GM19397 (cell line): Measurements from ENCODE around the gene SPDYE3.
"Not testable (repeated sequence)": the region's sequence is repeated elsewhere in the genome, so short reads cannot be mapped to it uniquely, and the experiment has no call there.

Source experiments
- ATAC-seq: cut with Tn5 transposase; IDR thresholded peaks from one replicate; pipeline ENCODE4 v1.9.1; 2021; ENCODE audit warnings: mild to moderate bottlenecking, moderate library complexity; ENCODE audit not compliant: unreplicated experiment

Gene SPDYE3

GRCh38 chr7:100287191-100287969 is 20.1 kb upstream of the SPDYE3 start:
- not testable (repeated sequence) for ATAC-seq

- not testable (repeated sequence) for ATAC-seq
Measured at GRCh38 chr7:100288258-100288657, 19.2 kb upstream of the SPDYE3 start.

GRCh38 chr7:100292162-100292561 is 15.3 kb upstream of the SPDYE3 start:
- ATAC-seq = not testable (repeated sequence)

- ATAC-seq = not testable (repeated sequence)
Measured at GRCh38 chr7:100295269-100295668, 12.2 kb upstream of the SPDYE3 start.

GRCh38 chr7:100297852-100298631 is 9.5 kb upstream of the SPDYE3 start:
- not testable (repeated sequence) for ATAC-seq

GRCh38 chr7:100298632-100298895 is 8.9 kb upstream of the SPDYE3 start:
- not testable (repeated sequence) for ATAC-seq

- not testable (repeated sequence) for ATAC-seq
Measured at GRCh38 chr7:100304526-100304925, 3.0 kb upstream of the SPDYE3 start.

- ATAC-seq = not testable (repeated sequence)
Measured at GRCh38 chr7:100318329-100318728, 10.8 kb downstream of the SPDYE3 start.

GRCh38 chr7:100321648-100322047 is 14.1 kb downstream of the SPDYE3 start:
- ATAC-seq = not testable (repeated sequence)

- not testable (repeated sequence) for ATAC-seq
Measured at GRCh38 chr7:100324194-100324593, 16.7 kb downstream of the SPDYE3 start.

- not testable (repeated sequence) for ATAC-seq
Measured at GRCh38 chr7:100325671-100326070, 18.2 kb downstream of the SPDYE3 start.

GRCh38 chr7:100326914-100327313 is 19.4 kb downstream of the SPDYE3 start:
- ATAC-seq = not testable (repeated sequence)

GRCh38 chr7:100335566-100336466 is 28.3 kb downstream of the SPDYE3 start:
- ATAC-seq = peak; percentile 95

- not testable (repeated sequence) for ATAC-seq
Measured at GRCh38 chr7:100338083-100338696, 30.7 kb downstream of the SPDYE3 start.

- not testable (repeated sequence) for ATAC-seq
Measured at GRCh38 chr7:100341286-100341685, 33.8 kb downstream of the SPDYE3 start.

GRCh38 chr7:100342765-100343164 is 35.3 kb downstream of the SPDYE3 start:
- no peak for ATAC-seq

GRCh38 chr7:100344124-100344559 is 36.6 kb downstream of the SPDYE3 start:
- peak; percentile 4 for ATAC-seq

GRCh38 chr7:100344560-100345287 is 37.2 kb downstream of the SPDYE3 start:
- ATAC-seq = peak; percentile 87

- ATAC-seq = peak; percentile 33
Measured at GRCh38 chr7:100345288-100345672, 37.8 kb downstream of the SPDYE3 start.

- no peak for ATAC-seq
Measured at GRCh38 chr7:100346921-100347320, 39.4 kb downstream of the SPDYE3 start.
